Liver (tissue), 9 donors: ENCODE measurements around the gene CDS1. TPM values are rescaled to one million over a fixed set of nuclear protein-coding genes. Genes with fewer than 3 reads are reported as not detected.

Source experiments
- DNase-seq: peaks from one replicate; pipeline ENCODE4 v3.0.0-alpha.2; 2017; ENCODE audit warnings: low spot score
- H3K27ac ChIP-seq, 2 donors: one replicate each; pipeline ENCODE4 v1.7.0; 2013; ENCODE audit warnings: inconsistent platforms in 2 of 2, low read length in 2 of 2, control low read depth in 1 of 2, low read depth in 1 of 2, mild to moderate bottlenecking in 1 of 2
- H3K27me3 ChIP-seq, 4 donors: one replicate each; pipeline versions ENCODE4 v1.6.1 to v1.7.0; 2013; ENCODE audit warnings: low read length in 3 of 4, inconsistent platforms in 1 of 4, mild to moderate bottlenecking in 1 of 4, moderate library complexity in 1 of 4; ENCODE audit not compliant: control insufficient read depth in 4 of 4, insufficient read depth in 4 of 4
- H3K36me3 ChIP-seq, 4 donors: one replicate each; pipeline versions ENCODE4 v1.6.1 to v1.7.0; 2013; ENCODE audit warnings: low read length in 3 of 4, mild to moderate bottlenecking in 3 of 4, low read depth in 1 of 4, moderate library complexity in 1 of 4; ENCODE audit not compliant: control insufficient read depth in 4 of 4, insufficient read depth in 3 of 4
- H3K4me1 ChIP-seq, 4 donors: one replicate each; pipeline versions ENCODE4 v1.6.1 to v1.7.0; 2013; ENCODE audit warnings: low read length in 3 of 4, mild to moderate bottlenecking in 3 of 4, moderate library complexity in 1 of 4; ENCODE audit not compliant: control insufficient read depth in 4 of 4, insufficient read depth in 4 of 4
- H3K4me3 ChIP-seq, 3 donors: one replicate each; pipeline versions ENCODE4 v1.6.1 to v1.7.0; 2013; ENCODE audit warnings: low read length in 3 of 3, control low read depth in 1 of 3, low read depth in 1 of 3, mild to moderate bottlenecking in 1 of 3
- H3K9ac ChIP-seq, 2 donors: one replicate each; pipeline ENCODE4 v1.7.0; 2013; ENCODE audit warnings: low read length in 2 of 2, mild to moderate bottlenecking in 2 of 2, moderate library complexity in 2 of 2, control low read depth in 1 of 2, low read depth in 1 of 2
- H3K9me3 ChIP-seq, 4 donors: one replicate each; pipeline versions ENCODE4 v1.6.1 to v1.7.0; 2013; ENCODE audit warnings: low read length in 3 of 4; ENCODE audit not compliant: control insufficient read depth in 4 of 4
- CTCF ChIP-seq: fragments of 150-350 bp; IDR thresholded peaks from 2 replicates; pipeline ENCODE4 v1.5.1; 2017; ENCODE audit warnings: improper control_type of control experiment, low read depth, low read length; ENCODE audit not compliant: missing input control
- EGR1 ChIP-seq, 2 donors: IDR thresholded peaks; 2 replicates each; pipeline ENCODE4 v1.6.1; 2016 to 2018; ENCODE audit warnings: antibody characterized with exemption in 2 of 2, low read depth in 2 of 2
- FOXA1 ChIP-seq: IDR thresholded peaks from 2 replicates; pipeline ENCODE4 v1.6.1; 2016; ENCODE audit warnings: antibody characterized with exemption
- FOXA2 ChIP-seq: IDR thresholded peaks from 2 replicates; pipeline ENCODE4 v1.6.1; 2016; ENCODE audit warnings: antibody characterized with exemption
- HNF4A ChIP-seq, 2 donors: conservative IDR thresholded peaks; 2 replicates each; pipeline ENCODE4 v1.6.1; 2016; ENCODE audit warnings: antibody characterized with exemption in 2 of 2, mild to moderate bottlenecking in 2 of 2
- MAX ChIP-seq: IDR thresholded peaks from 2 replicates; pipeline ENCODE4 v1.6.1; 2016; ENCODE audit warnings: antibody characterized with exemption
- NR2F2 ChIP-seq: IDR thresholded peaks from 2 replicates; pipeline ENCODE4 v1.6.1; 2016; ENCODE audit warnings: antibody characterized with exemption
- RAD21 ChIP-seq, 2 donors: IDR thresholded peaks; 2 replicates each; pipeline ENCODE4 v1.6.1; 2016; ENCODE audit warnings: antibody characterized with exemption in 2 of 2, mild to moderate bottlenecking in 2 of 2
- REST ChIP-seq: IDR thresholded peaks from 2 replicates; pipeline ENCODE4 v1.6.1; 2016; ENCODE audit warnings: antibody characterized with exemption, mild to moderate bottlenecking
- RXRA ChIP-seq, 2 donors: IDR thresholded peaks; 2 replicates each; pipeline ENCODE4 v1.6.1; 2017 to 2018; ENCODE audit warnings: antibody characterized with exemption in 2 of 2, mild to moderate bottlenecking in 1 of 2
- SP1 ChIP-seq: IDR thresholded peaks from 2 replicates; pipeline ENCODE4 v1.6.1; 2018; ENCODE audit warnings: antibody characterized with exemption, mild to moderate bottlenecking
- YY1 ChIP-seq: IDR thresholded peaks from 2 replicates; pipeline ENCODE4 v1.6.1; 2016; ENCODE audit warnings: antibody characterized with exemption, mild to moderate bottlenecking
- ZBTB33 ChIP-seq: IDR thresholded peaks from 2 replicates; pipeline ENCODE4 v1.6.1; 2016; ENCODE audit warnings: antibody characterized with exemption
- WGBS: extraction: QIAGEN DNeasy Blood & Tissue Kit; methylation state at CpG from one replicate; pipeline ENCODE4 v1.1.7; 2013; 5-methylcytosine and 5-hydroxymethylcytosine counted together
- polyA plus RNA-seq, 2 donors: library from polyadenylated mRNA; stranded (reverse) in 1 of 2; unstranded in 1 of 2; fragments of 200-250 nt in 1 of 2; fragments of >200 nt in 1 of 2; fragmentation: Nextera tagmentation in 1 of 2; extraction: Ambion mirVana in 1 of 2; gene quantifications; one replicate each; pipeline versions ENCODE4 v1.2.1 to v1.2.3, GENCODE V29; 2013 to 2015
- total RNA-seq, 2 donors: library from RNA; depleted of rRNA; stranded (reverse); fragments of >200 nt; gene quantifications; one replicate each; pipeline ENCODE4 v1.2.3, GENCODE V29; 2014
- donor health status: healthy.
- donor health status: healthy.
- donor health status: healthy.
- donor health status: healthy.
- donor health status: healthy.

CDS1 gene
- total and polyA plus RNA-seq, 4 donors, result 0.56 to 3.6 (median 0.78) TPM

GRCh38 chr4:84677093-84677492, 94.2 kb downstream of the CDS1 start:
- no peak overlapping the region for H3K9ac ChIP-seq
- TF ChIP-seq FOXA1 (no peak), ZBTB33 (no peak)
- H3K4me3 ChIP-seq, result no peak overlapping the region
- 82% methylated on average over 9 of the region's 9 CpGs for WGBS
- no peaks in the 10 kb centered on the region for H3K27me3 ChIP-seq
- peaks cover 9 to 59% (median 43%) of the 10 kb centered on the region in 4 donors for H3K36me3 ChIP-seq
- H3K9me3 ChIP-seq, result no peaks in the 10 kb centered on the region
- H3K27ac ChIP-seq, result no peak overlapping the region
- no peak for DNase-seq
- no peaks in the 10 kb centered on the region for H3K4me1 ChIP-seq

GRCh38 chr4:84677995-84678394, 95.1 kb downstream of the CDS1 start:
- H3K27ac ChIP-seq, result no peak overlapping the region
- no peak overlapping the region for H3K4me3 ChIP-seq
- DNase-seq, result no peak
- no peaks in the 10 kb centered on the region for H3K27me3 ChIP-seq
- H3K9ac ChIP-seq, result no peak overlapping the region
- no peaks in the 10 kb centered on the region for H3K9me3 ChIP-seq
- no peak for TF ChIP-seq HNF4A (conservative IDR thresholded peaks at IDR 0.05)
- no peak for TF ChIP-seq FOXA2
- no peak for TF ChIP-seq REST
- no peak for TF ChIP-seq NR2F2
- no peak for TF ChIP-seq SP1
- TF ChIP-seq FOXA1, result no peak
- TF ChIP-seq RAD21 (IDR thresholded peaks at IDR 0.05), result no peak
- TF ChIP-seq CTCF, result no peak
- no peak for TF ChIP-seq YY1
- no peak for TF ChIP-seq EGR1 (IDR thresholded peaks at IDR 0.05; ENCODE audit: low read depth in 2 of 2)
- no peak for TF ChIP-seq MAX
- TF ChIP-seq ZBTB33, result no peak
- TF ChIP-seq RXRA (IDR thresholded peaks at IDR 0.05), result no peak
- 96% methylated on average over 5 of the region's 5 CpGs for WGBS
- peaks cover 9 to 52% (median 39%) of the 10 kb centered on the region in 4 donors for H3K36me3 ChIP-seq
- H3K4me1 ChIP-seq, result no peaks in the 10 kb centered on the region
